PFSK-1 (cell line): Measurements from ENCODE around the gene DMPK.

Source experiments
- FOXP2 ChIP-seq: optimal IDR thresholded peaks from 2 replicates; pipeline ENCODE3; 2011; ENCODE audit warnings: borderline replicate concordance, control low read depth, inconsistent platforms; ENCODE audit not compliant: insufficient read depth; ENCODE audit errors: extremely low read length, extremely low read depth
- POLR2AphosphoS5 ChIP-seq: IDR thresholded peaks from 2 replicates; pipeline ENCODE4 v1.6.1; 2012; ENCODE audit warnings: low read depth, mild to moderate bottlenecking, control low read depth, low read length, moderate library complexity
- REST ChIP-seq, 2 experiments: IDR thresholded peaks; 2 replicates each; pipeline versions ENCODE4 v1.6.1 to v1.8.0; 2011 to 2012; ENCODE audit warnings: low read depth in 2 of 2, low read length in 2 of 2, control low read depth in 1 of 2, inconsistent platforms in 1 of 2, mild to moderate bottlenecking in 1 of 2, moderate library complexity in 1 of 2; ENCODE audit not compliant: insufficient read depth in 1 of 2
- SIN3A ChIP-seq: IDR thresholded peaks from 2 replicates; pipeline ENCODE4 v1.6.1; 2012; ENCODE audit warnings: mild to moderate bottlenecking, low read length, moderate library complexity, borderline replicate concordance; ENCODE audit not compliant: insufficient read depth
- TAF1 ChIP-seq: IDR thresholded peaks from 2 replicates; pipeline ENCODE4 v1.6.1; 2012; ENCODE audit warnings: low read length, control low read depth, borderline replicate concordance; ENCODE audit not compliant: insufficient read depth

DMPK gene

GRCh38 chr19:45785781-45786532, 3.7 kb upstream of the DMPK start:
- TF ChIP-seq REST (IDR thresholded peaks at IDR 0.05; ENCODE audit: insufficient read depth in 1 of 2, low read depth in 2 of 2, low read length in 2 of 2): no peak

- TF ChIP-seq TAF1: no peak
- no peak for TF ChIP-seq FOXP2
- no peak for TF ChIP-seq SIN3A
- no peak for TF ChIP-seq REST (IDR thresholded peaks at IDR 0.05; ENCODE audit: insufficient read depth in 1 of 2, low read depth in 2 of 2, low read length in 2 of 2)
- TF ChIP-seq POLR2AphosphoS5: no peak
Measured at GRCh38 chr19:45785097-45785496, 2.8 kb upstream of the DMPK start.

- TF ChIP-seq SIN3A (no peak), FOXP2 (no peak), TAF1 (no peak)
Measured at GRCh38 chr19:45784096-45784495, 1.8 kb upstream of the DMPK start.

- TF ChIP-seq FOXP2 (no peak), REST (IDR thresholded peaks at IDR 0.05; ENCODE audit: insufficient read depth in 1 of 2, low read depth in 2 of 2, low read length in 2 of 2) (no peak), SIN3A (no peak), POLR2AphosphoS5 (no peak; the same call in 1 of the 2 replicates), TAF1 (no peak)
Measured at GRCh38 chr19:45782820-45783785, 813 bp upstream of the DMPK start.

- TF ChIP-seq POLR2AphosphoS5 (peak; percentile 3; the same call in 1 of the 2 replicates), SIN3A (no peak)
Measured at GRCh38 chr19:45781214-45782161, 802 bp downstream of the DMPK start.
